NCI-H226 (cell line): ENCODE data around the gene SHC1.

ENCODE experiments used
- DNase-seq: peaks from one replicate; pipeline ENCODE4 v3.0.0-alpha.2; 2015

The SHC1 gene

DNA sequence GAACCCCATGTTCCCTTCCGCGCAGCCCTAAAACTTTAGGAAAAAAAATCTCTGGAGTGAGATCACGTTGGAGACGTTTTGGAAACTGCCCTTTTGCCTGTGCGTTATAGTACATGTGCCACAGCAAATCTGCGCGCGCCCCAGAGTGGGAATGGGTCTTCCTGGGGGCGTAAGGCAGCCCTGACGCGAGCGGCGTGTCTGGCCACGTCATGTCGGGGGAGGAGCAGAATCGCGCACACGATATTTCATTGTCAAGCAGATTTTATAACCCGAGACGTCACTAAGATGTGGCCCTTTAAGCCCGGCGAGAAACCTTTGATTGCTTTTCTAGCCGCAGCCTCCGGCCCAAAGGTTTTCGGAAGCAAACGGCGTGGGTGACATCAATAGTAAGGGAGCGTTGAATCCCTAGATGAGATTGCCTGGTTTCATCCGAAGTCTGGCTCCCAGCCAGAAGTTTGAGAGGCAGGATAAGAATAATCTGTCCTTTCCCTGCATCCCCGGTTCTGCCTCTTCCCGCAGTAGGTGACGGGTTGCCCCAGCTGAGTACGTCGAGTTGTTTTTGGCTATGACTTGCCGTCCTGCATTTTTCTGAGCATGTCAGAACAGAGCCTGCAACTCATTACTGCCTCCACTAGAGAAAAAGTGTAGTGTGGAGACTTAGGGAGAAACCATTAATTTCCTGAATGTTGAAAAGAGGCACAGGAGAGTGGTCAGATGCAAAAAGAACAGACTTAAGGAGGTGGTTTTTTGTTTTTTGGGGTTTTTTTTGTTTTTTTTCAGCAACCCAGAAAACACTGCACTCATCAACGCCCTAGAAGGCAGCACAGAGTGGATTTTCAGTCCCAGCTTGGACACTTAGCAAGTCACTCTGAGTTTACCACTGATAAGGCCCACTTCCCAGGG, 33.2 kb downstream of the SHC1 start:
- peak; percentile 80 for DNase-seq

DNA sequence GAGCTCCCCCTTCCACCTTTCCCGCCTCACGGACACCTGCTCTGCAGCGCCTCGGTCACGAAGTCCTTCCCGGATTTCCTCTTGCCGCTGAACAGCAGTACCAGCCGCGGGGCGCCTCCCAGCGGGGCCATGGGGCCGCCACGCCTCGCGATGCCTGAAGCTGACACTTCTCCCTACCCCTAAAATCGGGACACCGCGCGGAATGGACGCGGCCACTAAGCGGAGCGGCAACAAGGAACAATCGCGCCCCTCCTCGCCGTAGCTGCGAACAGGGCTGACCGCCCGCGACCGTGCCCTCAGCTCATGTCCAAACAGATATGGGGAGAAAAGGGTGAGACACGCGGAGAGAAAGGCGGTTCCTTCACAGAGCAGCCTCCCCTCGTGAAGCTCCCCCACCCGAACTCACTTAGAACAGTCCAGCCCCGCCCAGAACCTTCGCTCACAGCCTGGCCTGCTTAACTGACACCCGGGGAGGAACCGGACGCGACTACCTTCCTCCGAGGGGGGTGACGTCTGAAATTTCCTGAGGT, 33.9 kb downstream of the SHC1 start, which contains the start of gene PMVK:
Gene PMVK, minus strand, starts transcription at position 165 of the 530 bp plus-strand sequence. Its CDS starts 34 bp downstream, at position 131.
- peak; percentile 88 for DNase-seq

DNA sequence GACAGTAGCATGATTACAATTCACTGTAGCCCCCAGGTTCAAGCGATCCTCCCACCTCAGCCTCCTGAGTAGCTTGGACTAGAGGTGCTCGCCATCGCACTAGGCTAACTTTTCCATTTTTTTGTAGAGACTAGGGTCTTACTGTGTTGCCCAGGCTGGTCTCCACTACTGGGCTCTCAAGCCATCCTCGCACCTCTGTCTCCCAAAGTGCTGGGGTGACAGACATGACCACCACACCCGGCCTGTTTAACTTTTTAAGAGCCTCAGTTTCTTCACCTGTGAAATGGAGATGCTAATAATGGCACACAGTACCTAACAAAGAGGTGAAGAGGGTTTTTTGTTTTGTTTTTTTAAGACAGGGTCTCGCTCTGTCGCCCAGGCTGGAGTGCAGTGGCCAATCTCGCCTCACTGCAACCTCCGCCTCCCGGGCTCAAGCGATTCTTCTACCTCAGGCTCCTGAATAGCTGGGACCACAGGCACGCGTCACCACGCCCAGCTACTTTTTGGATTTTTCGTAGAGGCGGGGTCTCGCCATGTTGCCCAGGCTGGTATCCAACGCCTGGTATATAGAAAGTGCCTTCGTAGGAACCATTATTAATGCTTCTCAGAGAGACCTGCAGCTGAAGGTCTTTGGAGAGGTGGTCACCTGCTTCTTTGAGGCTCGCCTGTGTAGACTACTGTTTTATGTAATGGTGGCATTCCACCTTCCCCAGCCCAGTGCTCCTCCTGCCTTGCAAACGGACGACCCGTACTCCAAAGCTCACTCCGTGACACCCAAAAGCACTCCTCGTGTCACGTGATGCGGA, 34.6 kb downstream of the SHC1 start:
- no peak for DNase-seq

DNA sequence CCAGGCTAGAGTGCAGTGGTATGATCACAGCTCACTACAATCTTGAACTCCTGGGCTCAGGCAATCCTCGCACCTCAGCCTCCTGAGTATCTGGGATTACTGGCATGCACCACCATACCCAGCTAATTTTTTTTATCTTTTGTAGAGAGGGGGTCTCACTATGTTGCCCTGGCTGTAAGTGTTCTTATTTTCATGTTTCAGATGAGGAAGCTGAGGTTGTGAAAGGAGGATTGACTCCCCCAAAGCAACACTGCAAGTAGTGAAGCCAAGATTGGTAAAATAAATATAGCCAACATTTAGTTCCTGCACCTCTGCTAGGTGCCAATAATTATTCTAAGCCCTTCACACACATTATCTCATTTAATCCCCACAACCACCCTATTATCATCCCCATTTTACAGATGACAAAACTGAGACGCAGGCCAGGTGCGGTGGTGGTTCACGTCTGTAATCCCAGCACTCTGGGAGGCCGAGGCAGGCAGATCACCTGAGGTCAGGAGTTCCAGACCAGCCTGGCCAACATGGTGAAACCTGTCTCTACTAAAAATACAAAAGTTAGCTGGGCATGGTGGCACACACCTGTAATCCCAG, 36.1 kb downstream of the SHC1 start:
- DNase-seq, result no peak

DNA sequence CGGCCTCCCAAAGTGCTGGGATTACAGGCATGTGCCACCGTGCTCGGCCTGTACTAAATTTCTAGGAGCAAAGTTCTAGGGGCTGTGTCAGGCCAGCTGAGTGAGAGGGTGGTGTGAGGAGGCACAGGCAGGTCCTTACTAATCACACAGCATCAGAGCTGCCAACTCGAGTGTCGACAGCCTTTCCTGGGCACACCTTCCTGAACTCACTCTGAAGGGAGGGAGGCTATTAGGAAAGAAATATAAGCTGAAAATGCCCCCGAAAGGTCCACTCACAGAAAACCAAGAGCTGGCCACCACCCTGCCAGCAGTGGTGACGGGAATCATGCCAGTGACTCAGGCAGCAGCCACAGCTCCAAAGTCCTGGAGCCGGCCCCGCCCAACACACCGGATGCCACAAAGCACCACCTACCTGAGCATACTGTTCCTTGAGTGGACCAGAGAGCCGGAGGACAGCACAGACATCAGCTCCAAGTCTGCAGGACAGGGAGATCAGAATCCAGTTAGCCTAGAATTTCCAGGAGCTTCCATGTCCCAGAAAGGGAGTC, 38.5 kb downstream of the SHC1 start:
- DNase-seq, result no peak

DNA sequence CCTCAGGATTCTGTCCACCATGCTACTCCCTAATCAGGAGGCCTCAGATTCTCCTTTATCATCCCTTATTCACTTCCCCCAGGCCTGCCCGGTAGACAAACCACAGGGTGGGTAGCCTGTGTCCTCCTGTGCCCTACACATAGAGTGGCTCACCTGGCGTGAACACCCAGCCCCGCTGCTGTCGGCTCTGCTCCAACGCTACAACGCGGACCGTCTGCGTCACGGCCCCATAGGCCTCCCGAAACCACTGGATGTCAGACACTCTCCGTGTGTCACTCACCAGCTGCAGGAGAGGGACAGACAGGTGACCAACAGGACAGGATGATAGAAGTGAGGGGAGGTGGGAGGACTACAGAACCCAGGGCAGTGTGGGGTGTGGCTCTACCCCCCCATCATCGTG, 44.3 kb downstream of the SHC1 start:
- no peak for DNase-seq

DNA sequence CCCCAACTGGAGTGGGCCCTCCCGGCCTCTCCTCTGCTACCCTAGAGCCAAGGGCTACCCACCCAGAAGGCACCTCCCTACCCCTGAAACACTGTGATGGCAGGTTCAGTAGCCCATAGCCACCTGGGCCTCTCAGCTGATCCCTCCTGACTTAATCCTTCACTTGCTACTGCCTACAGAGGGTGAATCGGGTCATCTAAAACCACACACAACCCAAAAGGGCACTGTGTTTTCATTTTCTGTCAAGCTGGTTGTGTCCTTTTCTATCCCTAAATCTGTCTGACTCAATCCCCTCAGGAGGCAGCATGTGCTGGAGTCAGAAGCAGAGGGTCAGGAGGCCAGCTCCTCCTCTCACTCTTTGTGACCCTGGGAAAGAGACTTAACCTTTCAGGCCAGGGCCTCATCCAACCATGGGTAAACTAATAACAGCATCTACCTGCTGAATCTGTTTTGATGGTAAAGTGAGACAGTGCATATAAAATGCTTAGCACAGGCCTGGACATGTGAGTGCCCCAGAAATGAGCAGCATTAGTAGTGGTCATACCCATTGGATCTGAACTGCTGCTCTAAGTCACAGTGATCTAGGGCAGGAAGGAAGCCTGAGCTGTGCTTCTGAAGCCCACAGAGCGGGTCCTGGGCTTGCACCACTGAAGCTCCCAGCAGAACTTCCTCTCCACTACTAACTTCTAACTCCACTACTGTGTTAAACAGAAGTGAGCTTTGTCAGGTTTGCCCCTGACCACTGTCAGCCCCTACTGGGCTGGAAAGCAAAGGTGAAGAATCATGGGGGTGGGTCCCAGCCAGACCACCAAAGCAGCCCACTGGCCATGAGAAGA, 45.0 kb downstream of the SHC1 start:
- no peak for DNase-seq

DNA sequence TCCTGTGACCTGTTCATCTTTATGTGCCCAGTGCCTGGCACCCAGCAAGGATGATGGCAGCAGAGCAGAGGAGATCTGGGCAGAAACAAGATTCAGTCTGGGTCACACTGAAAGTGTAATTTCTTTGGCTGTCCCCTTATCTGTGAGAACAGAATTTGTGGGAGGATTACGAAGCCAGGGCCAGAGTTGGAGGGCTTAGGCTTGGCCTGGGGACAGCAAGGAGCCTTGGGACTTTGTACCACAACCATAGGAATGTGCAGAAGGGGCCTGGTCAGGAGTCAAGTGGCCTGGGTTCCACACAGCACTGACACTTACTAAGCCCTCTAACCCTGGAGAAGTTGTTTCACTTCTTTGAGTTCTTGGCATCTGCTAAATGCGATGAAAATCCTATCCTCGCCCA, 46.9 kb downstream of the SHC1 start:
- DNase-seq, result no peak

DNA sequence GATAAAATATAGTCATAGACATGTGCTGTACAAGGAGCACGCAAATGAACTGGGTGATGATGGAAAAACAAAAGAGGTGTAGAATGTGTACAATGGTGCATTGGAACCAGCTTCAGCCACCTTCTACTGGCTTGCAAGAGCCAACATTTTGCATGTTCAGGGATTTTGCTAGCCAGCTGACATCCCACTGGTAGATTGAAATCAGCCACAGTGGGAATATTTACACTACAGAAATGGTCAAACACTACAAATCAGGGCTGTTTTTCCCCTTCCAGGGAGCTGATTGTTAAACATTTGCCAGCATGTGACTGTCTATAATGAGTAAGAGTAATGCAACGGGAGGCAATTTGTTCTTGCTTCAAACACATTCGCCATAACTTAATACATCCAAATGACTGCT, 57.3 kb downstream of the SHC1 start:
- no peak for DNase-seq

DNA sequence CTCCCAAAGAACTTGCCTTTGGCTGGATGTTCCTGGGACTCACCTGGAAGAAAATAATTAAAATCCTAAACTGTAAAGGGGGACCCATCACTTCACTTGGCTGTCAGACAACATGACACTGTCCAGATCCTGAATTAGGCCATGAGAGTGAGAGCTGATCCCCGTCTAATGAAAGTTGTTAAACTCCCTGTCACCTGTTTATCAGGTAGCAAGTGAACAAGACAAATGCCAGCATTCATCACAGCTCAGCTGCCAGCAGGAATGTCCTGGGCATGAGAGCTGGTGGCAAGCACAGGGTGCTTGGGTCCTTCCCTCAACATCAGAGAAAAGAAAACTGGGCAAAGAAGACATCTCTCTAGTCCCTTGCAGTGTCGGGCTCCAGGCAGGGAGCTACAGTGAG, 57.8 kb downstream of the SHC1 start:
- no peak for DNase-seq
